ENCODE measurements around the gene LLGL2. TPM values are rescaled to one million over a fixed set of nuclear protein-coding genes. Genes with fewer than 3 reads are reported as not detected.
A peak's percentile ranks its signal among the peaks of the same experiment; 100 is the strongest.

The LLGL2 gene
- total RNA-seq, 5 donors from 2014 or later (not counting 1 experiment from before 2014, with no cell fraction given) = 31.2 to 75.7 (median 53.4) TPM

DNA sequence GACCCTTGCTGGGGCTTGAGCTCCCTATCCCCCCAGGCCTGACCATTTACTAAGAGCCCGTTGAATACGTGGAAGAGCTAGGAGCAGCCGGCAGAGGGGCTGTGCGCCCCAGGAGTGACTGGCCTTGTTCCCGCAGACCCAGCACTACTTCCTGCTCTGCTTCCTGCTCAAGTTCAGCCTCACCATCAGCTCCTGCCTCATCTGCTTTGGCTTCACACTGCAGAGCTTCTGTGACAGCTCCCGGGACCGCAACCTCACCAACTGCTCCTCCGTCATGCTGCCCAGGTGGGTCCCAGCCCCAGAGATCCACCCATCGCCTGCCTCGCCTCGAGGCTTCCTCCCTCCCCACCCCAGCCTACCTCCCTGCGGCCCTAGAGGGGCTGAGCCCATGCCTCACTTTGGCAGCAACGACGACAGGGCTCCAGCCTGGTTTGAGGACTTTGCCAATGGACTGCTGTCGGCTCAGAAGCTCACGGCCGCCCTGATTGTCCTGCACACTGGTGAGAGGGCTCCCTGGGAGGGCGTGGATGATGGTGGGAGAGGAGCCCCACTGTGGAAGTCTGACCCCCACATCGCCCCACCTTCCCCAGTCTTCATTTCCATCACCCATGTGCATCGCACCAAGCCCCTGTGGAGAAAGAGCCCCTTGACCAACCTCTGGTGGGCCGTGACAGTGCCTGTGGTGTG, 27.3 kb upstream of the LLGL2 start:
- Histone ChIP-seq H3K4me3 (ENCODE audit: control insufficient read depth in 1 of 2, extremely low read depth in 1 of 2, low read length in 1 of 2) (no peak overlapping the region), H3K9me3 (no peaks in the 10 kb centered on the region), H3K36me3 (ENCODE audit: control insufficient read depth in 2 of 2, extremely low read depth in 1 of 2, insufficient read depth in 1 of 2, low read length in 1 of 2) (peaks cover 18 to 39% of the 10 kb centered on the region in 2 donors), H3K27me3 (replicated peaks in 1 of 2; ENCODE audit: control insufficient read depth in 2 of 2, extremely low read depth in 1 of 2, insufficient read depth in 2 of 2, low read length in 1 of 2) (no peaks in the 10 kb centered on the region), H3K27ac (ENCODE audit: low read length) (no peak overlapping the region), H3K4me1 (ENCODE audit: control insufficient read depth in 1 of 2, extremely low read depth in 1 of 2, insufficient read depth in 2 of 2, low read length in 2 of 2) (peaks cover 2 to 10% of the 10 kb centered on the region in 2 experiments)
- ChIA-PET CTCF (no interaction called here), POLR2A (no interaction called here)
- no peaks in the 10 kb centered on the region for H3K27me3 Mint-ChIP-seq
- no peak overlapping the region for H3K4me3 Mint-ChIP-seq
- no peaks in the 10 kb centered on the region for H3K9me3 Mint-ChIP-seq
- WGBS (ENCODE audit: insufficient coverage) = 45% methylated on average over 14 of the region's 21 CpGs
- peaks cover 18% of the 10 kb centered on the region for H3K36me3 Mint-ChIP-seq
- peak overlapping the region in 1 of 2 donors; percentile 64 for H3K27ac Mint-ChIP-seq
- H3K4me1 Mint-ChIP-seq = peaks cover 2 to 8% (median 7%) of the 10 kb centered on the region in 3 donors
- no peak for DNase-seq
- peak in 2 of 4 experiments; percentile 41 to 56 for ATAC-seq (replicated peaks in 1 of 4)

DNA sequence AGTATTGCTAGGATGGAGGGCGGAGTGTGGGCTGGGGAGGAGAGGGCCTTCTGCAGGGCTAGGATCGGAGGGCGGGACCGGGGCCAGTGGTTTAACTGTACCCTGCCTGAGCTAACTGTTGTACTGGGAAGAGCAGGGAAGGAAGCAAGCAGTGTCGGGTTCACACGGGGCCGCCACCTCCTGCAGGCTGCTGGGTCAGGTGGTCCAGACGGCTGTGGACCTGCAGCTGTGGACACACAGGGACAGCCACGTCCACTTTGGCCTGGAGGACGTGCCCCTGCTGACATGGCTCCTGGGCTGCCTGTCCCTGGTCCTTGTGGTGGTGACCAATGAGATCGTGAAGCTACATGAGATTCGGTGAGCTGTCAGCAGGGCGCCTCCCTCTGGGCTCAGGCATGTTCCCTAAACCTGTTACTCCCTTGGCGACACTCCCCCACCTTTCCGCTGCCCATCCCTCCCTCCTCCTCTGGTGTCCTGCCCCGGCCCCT, 26.7 kb upstream of the LLGL2 start:
- 76% methylated on average over 14 of the region's 16 CpGs for WGBS (ENCODE audit: insufficient coverage)
- CTCF ChIA-PET = interaction anchor here in 1 of 2 donors (0.6 kb wide), 1 partner anchor 59 kb away, joined by 3 read pairs; no protein-coding TSS in a partner anchor

DNA sequence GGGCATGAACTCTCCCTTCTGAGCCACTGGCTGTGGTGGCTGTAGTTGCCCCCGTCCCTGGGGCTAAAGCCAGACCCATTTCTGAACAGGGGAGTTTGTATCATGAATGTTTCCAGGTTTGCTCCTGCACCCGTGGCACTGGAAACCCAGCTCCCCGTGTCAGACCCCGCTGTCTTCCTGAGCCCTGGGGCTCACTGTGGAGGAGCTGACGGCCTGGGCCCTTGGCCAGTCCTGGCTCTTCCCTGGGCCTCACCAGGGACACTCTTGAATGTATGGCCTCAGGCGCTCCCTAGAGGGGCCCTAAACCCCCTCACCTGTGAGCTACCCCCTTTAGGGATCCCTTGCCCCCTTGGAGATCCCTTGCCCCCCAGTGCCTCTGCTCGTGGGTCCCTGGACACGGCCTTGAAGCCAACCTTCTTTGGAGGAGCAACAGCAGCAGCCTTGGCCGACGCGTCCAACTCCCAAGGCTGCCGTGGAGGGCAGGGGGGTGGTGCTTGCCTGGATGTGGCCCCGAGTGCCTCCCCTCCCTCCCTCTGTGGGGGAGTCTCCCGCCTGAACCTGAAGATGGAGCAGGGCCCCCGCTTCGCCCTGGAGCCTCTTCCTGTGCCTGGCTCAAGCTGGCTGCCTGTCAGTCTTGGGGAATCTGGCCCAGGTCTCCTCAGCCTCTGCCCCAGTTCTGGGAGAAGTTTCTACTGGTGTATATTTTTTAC, 26.0 kb upstream of the LLGL2 start:
- no peak overlapping the region for H3K4me3 ChIP-seq (ENCODE audit: control insufficient read depth in 1 of 2, extremely low read depth in 1 of 2, low read length in 1 of 2)
- ChIA-PET POLR2A (no interaction called here), CTCF (interaction anchor here (0.6 kb wide), 2 partner anchors 59 to 73 kb away, joined by 3 to 5 read pairs; no protein-coding TSS in a partner anchor)
- peaks cover 0 to 3% of the 10 kb centered on the region in 2 experiments for H3K27me3 ChIP-seq (replicated peaks in 1 of 2; ENCODE audit: control insufficient read depth in 2 of 2, extremely low read depth in 1 of 2, insufficient read depth in 2 of 2, low read length in 1 of 2)
- peaks cover 2 to 23% of the 10 kb centered on the region in 2 experiments for H3K4me1 ChIP-seq (ENCODE audit: control insufficient read depth in 1 of 2, extremely low read depth in 1 of 2, insufficient read depth in 2 of 2, low read length in 2 of 2)
- no peaks in the 10 kb centered on the region for H3K27me3 Mint-ChIP-seq
- peaks cover 14 to 27% of the 10 kb centered on the region in 2 donors for H3K36me3 ChIP-seq (ENCODE audit: control insufficient read depth in 2 of 2, extremely low read depth in 1 of 2, insufficient read depth in 1 of 2, low read length in 1 of 2)
- peaks cover 16% of the 10 kb centered on the region for H3K36me3 Mint-ChIP-seq
- H3K9me3 ChIP-seq = no peaks in the 10 kb centered on the region
- WGBS (ENCODE audit: insufficient coverage) = 90% methylated on average over 2 of the region's 16 CpGs
- no peak overlapping the region for H3K27ac ChIP-seq (ENCODE audit: low read length)
- no peak overlapping the region for H3K4me3 Mint-ChIP-seq
- DNase-seq = no peak
- ATAC-seq (replicated peaks in 1 of 4) = no peak
- no peaks in the 10 kb centered on the region for H3K9me3 Mint-ChIP-seq
- peaks cover 2 to 8% (median 7%) of the 10 kb centered on the region in 3 donors for H3K4me1 Mint-ChIP-seq
- no peak overlapping the region for H3K27ac Mint-ChIP-seq

More for the DNA sequence above, 26.7 kb upstream of the LLGL2 start:
- POLR2A ChIA-PET = no interaction called here
- no peak for ATAC-seq (replicated peaks in 1 of 4)
- Histone ChIP-seq H3K27me3 (replicated peaks in 1 of 2; ENCODE audit: control insufficient read depth in 2 of 2, extremely low read depth in 1 of 2, insufficient read depth in 2 of 2, low read length in 1 of 2) (no peaks in the 10 kb centered on the region), H3K27ac (ENCODE audit: low read length) (no peak overlapping the region), H3K4me3 (ENCODE audit: control insufficient read depth in 1 of 2, extremely low read depth in 1 of 2, low read length in 1 of 2) (no peak overlapping the region), H3K9me3 (no peaks in the 10 kb centered on the region), H3K36me3 (ENCODE audit: control insufficient read depth in 2 of 2, extremely low read depth in 1 of 2, insufficient read depth in 1 of 2, low read length in 1 of 2) (peaks cover 14 to 34% of the 10 kb centered on the region in 2 donors), H3K4me1 (ENCODE audit: control insufficient read depth in 1 of 2, extremely low read depth in 1 of 2, insufficient read depth in 2 of 2, low read length in 2 of 2) (peaks cover 2 to 16% of the 10 kb centered on the region in 2 experiments)
- no peak for DNase-seq
- H3K4me1 Mint-ChIP-seq = peaks cover 2 to 8% (median 7%) of the 10 kb centered on the region in 3 donors
- no peak overlapping the region for H3K27ac Mint-ChIP-seq
- H3K9me3 Mint-ChIP-seq = no peaks in the 10 kb centered on the region
- no peak overlapping the region for H3K4me3 Mint-ChIP-seq
- H3K27me3 Mint-ChIP-seq = no peaks in the 10 kb centered on the region
- H3K36me3 Mint-ChIP-seq = peaks cover 18% of the 10 kb centered on the region

GRCh38 chr17:75500419-75501216, 24.9 kb upstream of the LLGL2 start:
- ChIA-PET CTCF (no interaction called here), POLR2A (no interaction called here)
- H3K9me3 Mint-ChIP-seq = no peaks in the 10 kb centered on the region
- no peak for ATAC-seq (replicated peaks in 1 of 4)
- 93% methylated on average over 11 of the region's 17 CpGs for WGBS (ENCODE audit: insufficient coverage)
- no peak overlapping the region for H3K27ac ChIP-seq (ENCODE audit: low read length)
- H3K4me3 ChIP-seq (ENCODE audit: control insufficient read depth in 1 of 2, extremely low read depth in 1 of 2, low read length in 1 of 2) = no peak overlapping the region
- no peak overlapping the region for H3K4me3 Mint-ChIP-seq
- H3K4me1 Mint-ChIP-seq = peaks cover 2 to 8% (median 7%) of the 10 kb centered on the region in 3 donors
- no peaks in the 10 kb centered on the region for H3K9me3 ChIP-seq
- no peak overlapping the region for H3K27ac Mint-ChIP-seq
- H3K4me1 ChIP-seq (ENCODE audit: control insufficient read depth in 1 of 2, extremely low read depth in 1 of 2, insufficient read depth in 2 of 2, low read length in 2 of 2) = peaks cover 2 to 26% of the 10 kb centered on the region in 2 experiments
- H3K36me3 ChIP-seq (ENCODE audit: control insufficient read depth in 2 of 2, extremely low read depth in 1 of 2, insufficient read depth in 1 of 2, low read length in 1 of 2) = peaks cover 14 to 27% of the 10 kb centered on the region in 2 donors
- H3K36me3 Mint-ChIP-seq = peaks cover 14% of the 10 kb centered on the region
- no peaks in the 10 kb centered on the region for H3K27me3 Mint-ChIP-seq
- no peak for DNase-seq
- peaks cover 0 to 8% of the 10 kb centered on the region in 2 experiments for H3K27me3 ChIP-seq (replicated peaks in 1 of 2; ENCODE audit: control insufficient read depth in 2 of 2, extremely low read depth in 1 of 2, insufficient read depth in 2 of 2, low read length in 1 of 2)

- no peaks in the 10 kb centered on the region for H3K9me3 Mint-ChIP-seq
- H3K36me3 Mint-ChIP-seq = peaks cover 10% of the 10 kb centered on the region
- H3K27me3 Mint-ChIP-seq = no peaks in the 10 kb centered on the region
- CTCF ChIA-PET = no interaction called here
- WGBS (ENCODE audit: insufficient coverage) = 94% methylated on average over 15 of the region's 21 CpGs
- H3K27ac Mint-ChIP-seq = no peak overlapping the region
- peaks cover 2 to 8% (median 7%) of the 10 kb centered on the region in 3 donors for H3K4me1 Mint-ChIP-seq
- Histone ChIP-seq H3K4me1 (ENCODE audit: control insufficient read depth in 1 of 2, extremely low read depth in 1 of 2, insufficient read depth in 2 of 2, low read length in 2 of 2) (peaks cover 2 to 26% of the 10 kb centered on the region in 2 experiments), H3K9me3 (no peaks in the 10 kb centered on the region), H3K4me3 (ENCODE audit: control insufficient read depth in 1 of 2, extremely low read depth in 1 of 2, low read length in 1 of 2) (no peak overlapping the region), H3K27ac (ENCODE audit: low read length) (no peak overlapping the region), H3K27me3 (replicated peaks in 1 of 2; ENCODE audit: control insufficient read depth in 2 of 2, extremely low read depth in 1 of 2, insufficient read depth in 2 of 2, low read length in 1 of 2) (peaks cover 0 to 9% of the 10 kb centered on the region in 2 experiments), H3K36me3 (ENCODE audit: control insufficient read depth in 2 of 2, extremely low read depth in 1 of 2, insufficient read depth in 1 of 2, low read length in 1 of 2) (peaks cover 12 to 18% of the 10 kb centered on the region in 2 donors)
- POLR2A ChIA-PET = no interaction called here
- ATAC-seq (replicated peaks in 1 of 4) = no peak
- no peak for DNase-seq
- H3K4me3 Mint-ChIP-seq = no peak overlapping the region
These were observed 24.0 kb upstream of the LLGL2 start for GRCh38 chr17:75501378-75502071.

All from T-cell (primary cell).